ENCODE data around the gene MST1. TPM values are rescaled to one million over a fixed set of nuclear protein-coding genes. Genes with fewer than 3 reads are reported as not detected.

Gene MST1
- total and polyA plus RNA-seq, 2 of the 4 experiments (the other 2 are of a cell fraction) = 1.3 to 13.0 TPM

GRCh38 chr3:49653621-49654020 lies 35.7 kb downstream of the MST1 start:
- no peaks in the 10 kb centered on the region for H3K4me1 ChIP-seq (ENCODE audit: control insufficient read depth, insufficient read depth, low read length)
- no peak overlapping the region for H3K56ac ChIP-seq (ENCODE audit: extremely low read depth, insufficient read depth, low read length)
- no peak overlapping the region for H2AK9ac ChIP-seq (replicated peaks; ENCODE audit: low read depth, low read length, poor library complexity)
- no peak overlapping the region for H3K27ac ChIP-seq (ENCODE audit: insufficient read depth, low read length)
- no peak overlapping the region for H4K5ac ChIP-seq (ENCODE audit: low read depth, low read length)
- H3K36me3 ChIP-seq (ENCODE audit: control insufficient read depth, insufficient read depth, low read length) = no peaks in the 10 kb centered on the region
- no peak overlapping the region for H3K4me2 ChIP-seq (ENCODE audit: low read depth, low read length)
- 0% methylated on average over 1 of the region's 8 CpGs; no CpG with 5 or more reads in 1 of the 2 experiments for WGBS, 2 experiments (ENCODE audit: extremely low coverage in 2 of 2, insufficient read length in 1 of 2)
- ATAC-seq (ENCODE audit: low read depth) (no peak), DNase-seq (no peak)
- peaks cover 40% of the 10 kb centered on the region for H3K27me3 ChIP-seq (ENCODE audit: control insufficient read depth, insufficient read depth, low read length)
- no peak overlapping the region for H3K23ac ChIP-seq (ENCODE audit: low read depth, low read length)
- no TSS peak for BruUV-seq (replicated peaks)
- no peak overlapping the region for H4K8ac ChIP-seq (ENCODE audit: low read depth in 2 of 2, low read length in 2 of 2)
- H3K4ac ChIP-seq (ENCODE audit: low read depth, low read length) = no peak overlapping the region
- no peak overlapping the region for H3K4me3 ChIP-seq (ENCODE audit: insufficient read depth, low read depth, low read length)
- no peak overlapping the region for H3K18ac ChIP-seq (ENCODE audit: low read depth, low read length)
- H2AFZ ChIP-seq (replicated peaks; ENCODE audit: low read length, poor library complexity) = no peak overlapping the region
- in situ Hi-C loops (cut with MboI; ENCODE audit: low sequenced_read_pairs) = no loop called here
- TF ChIP-seq RCOR1 (IDR thresholded peaks at IDR 0.05; ENCODE audit: insufficient replicate concordance, low read length) (no peak), CHD1 (IDR thresholded peaks at IDR 0.05; ENCODE audit: low read depth, low read length) (no peak), RAD21 (IDR thresholded peaks at IDR 0.05; ENCODE audit: low read length) (no peak), POLR2A (IDR thresholded peaks at IDR 0.05; ENCODE audit: low read depth, low read length) (no peak), MAFK (IDR thresholded peaks at IDR 0.05; ENCODE audit: low read depth, low read length) (no peak), SMC3 (IDR thresholded peaks at IDR 0.05; ENCODE audit: low read depth, low read length) (no peak), NFE2L2 (IDR thresholded peaks at IDR 0.05; ENCODE audit: low read depth, low read length) (no peak), FOS (IDR thresholded peaks at IDR 0.05; ENCODE audit: low read depth, low read length) (no peak), MXI1 (IDR thresholded peaks at IDR 0.05; ENCODE audit: borderline replicate concordance, low read depth, low read length) (no peak), USF2 (IDR thresholded peaks at IDR 0.05; ENCODE audit: low read depth, low read length) (no peak), MAZ (IDR thresholded peaks at IDR 0.05; ENCODE audit: borderline replicate concordance, low read depth, low read length) (no peak), RFX5 (IDR thresholded peaks at IDR 0.05; ENCODE audit: low read depth, low read length) (no peak), BHLHE40 (IDR thresholded peaks at IDR 0.05; ENCODE audit: low read depth, low read length) (no peak), CEBPB (IDR thresholded peaks at IDR 0.05; ENCODE audit: low read depth, low read length) (no peak), ELK1 (IDR thresholded peaks at IDR 0.05; ENCODE audit: borderline replicate concordance, low read depth, low read length) (no peak), CTCF (conservative IDR thresholded peaks at IDR 0.05; ENCODE audit: low read depth, low read length) (no peak)
- H3K9me3 ChIP-seq (ENCODE audit: control insufficient read depth, insufficient read depth, low read length) = no peaks in the 10 kb centered on the region
- dilution Hi-C loops (cut with HindIII; ENCODE audit: low sequenced_read_pairs, unreplicated experiment) = no loop called here
- H4K20me1 ChIP-seq (ENCODE audit: insufficient read depth, low read length) = no peaks in the 10 kb centered on the region
- no peak overlapping the region for H2BK15ac ChIP-seq (ENCODE audit: low read depth, low read length)
- intact Hi-C loops (cut with micrococcal nuclease) = no loop called here
- no peak overlapping the region for H2BK5ac ChIP-seq (ENCODE audit: low read depth, low read length, poor library complexity, severe bottlenecking)
- H3K14ac ChIP-seq (replicated peaks; ENCODE audit: low read depth, low read length) = no peak overlapping the region
- H2AK5ac ChIP-seq (ENCODE audit: low read depth, low read length) = no peak overlapping the region
- ChIA-PET POLR2A (ENCODE audit: unreplicated experiment) (no interaction called here), CTCF (no interaction called here)
- no peak overlapping the region for H2BK20ac ChIP-seq (ENCODE audit: low read depth, low read length)
- no peaks in the 10 kb centered on the region for H3K79me1 ChIP-seq (ENCODE audit: low read depth in 1 of 2, low read length in 2 of 2)
- no peak overlapping the region for H3K9ac ChIP-seq (ENCODE audit: low read depth, low read length)
- H4K91ac ChIP-seq (ENCODE audit: insufficient read depth, low read depth, low read length) = no peak overlapping the region
- H2BK120ac ChIP-seq (ENCODE audit: low read depth, low read length) = no peak overlapping the region
- H3K9me1 ChIP-seq (ENCODE audit: insufficient read depth, low read length) = 0 out of 2 replicates have a peak, but pooled peaks cover 3% of the 10 kb centered on the region
